ENCODE measurements around the gene UCK2.

The UCK2 gene

GRCh38 chr1:165856021-165856420 lies 28.6 kb downstream of the UCK2 start:
- DNase-seq = no peak

- DNase-seq = no peak
These were observed 29.2 kb downstream of the UCK2 start for GRCh38 chr1:165856606-165857005.

- no peak for DNase-seq
These were observed 29.8 kb downstream of the UCK2 start for GRCh38 chr1:165857046-165857801.

GRCh38 chr1:165858364-165858823 lies 31.0 kb downstream of the UCK2 start:
- DNase-seq = no peak

GRCh38 chr1:165858967-165859845 lies 31.8 kb downstream of the UCK2 start:
- no peak for DNase-seq

GRCh38 chr1:165860065-165860464 lies 32.7 kb downstream of the UCK2 start:
- no peak for DNase-seq

GRCh38 chr1:165861911-165862310 lies 34.5 kb downstream of the UCK2 start:
- DNase-seq = no peak

- no peak for DNase-seq
These were observed 35.0 kb downstream of the UCK2 start for GRCh38 chr1:165862448-165862847.

- no peak for DNase-seq
These were observed 35.9 kb downstream of the UCK2 start for GRCh38 chr1:165863346-165863745.

GRCh38 chr1:165865633-165866340 lies 38.4 kb downstream of the UCK2 start:
- DNase-seq = no peak

- DNase-seq = no peak
These were observed 41.9 kb downstream of the UCK2 start for GRCh38 chr1:165869343-165869742.

- peak; percentile 36 for DNase-seq
These were observed 44.1 kb downstream of the UCK2 start for GRCh38 chr1:165871311-165872067.

GRCh38 chr1:165873481-165873880 lies 46.1 kb downstream of the UCK2 start:
- no peak for DNase-seq

GRCh38 chr1:165874643-165875042 lies 47.2 kb downstream of the UCK2 start:
- no peak for DNase-seq

- DNase-seq = no peak
These were observed 47.8 kb downstream of the UCK2 start for GRCh38 chr1:165875171-165875570.

- no peak for DNase-seq
These were observed 48.2 kb downstream of the UCK2 start for GRCh38 chr1:165875604-165876003.

GRCh38 chr1:165876121-165876520 lies 48.7 kb downstream of the UCK2 start:
- no peak for DNase-seq

- no peak for DNase-seq
These were observed 50.0 kb downstream of the UCK2 start for GRCh38 chr1:165877411-165877810.

GRCh38 chr1:165877940-165878556 lies 50.6 kb downstream of the UCK2 start:
- DNase-seq = no peak

- DNase-seq = no peak
These were observed 52.5 kb downstream of the UCK2 start for GRCh38 chr1:165879946-165880345.

GRCh38 chr1:165880993-165881392 lies 53.6 kb downstream of the UCK2 start:
- DNase-seq = no peak

Measured in activated CD4-positive, alpha-beta T cell treated with anti-CD3 and anti-CD28 coated beads, Interleukin-2, amount 50 U/mL, for 1 hour (primary cell).